Measurements from ENCODE around the gene HECA. TPM values are rescaled to one million over a fixed set of nuclear protein-coding genes. Genes with fewer than 3 reads are reported as not detected.
"Not testable (repeated sequence)": the region's sequence is repeated elsewhere in the genome, so short reads cannot be mapped to it uniquely, and the experiment has no call there.

HECA gene
- total RNA-seq, 2 experiments from 2014 or later = 39.2 to 39.9 TPM

GRCh38 chr6:139148557-139149235, 13.8 kb downstream of the HECA start:
- peaks cover 89% of the 10 kb centered on the region for H3K4me1 Mint-ChIP-seq
- DNase-seq = no peak
- H3K9me3 Mint-ChIP-seq = no peaks in the 10 kb centered on the region
- H3K27me3 Mint-ChIP-seq = no peaks in the 10 kb centered on the region
- H3K4me3 Mint-ChIP-seq = peak overlapping the region; percentile 32
- H3K36me3 Mint-ChIP-seq = peaks cover 31% of the 10 kb centered on the region
- peak overlapping the region; percentile 89 for H3K27ac Mint-ChIP-seq

- H3K27me3 Mint-ChIP-seq = no peaks in the 10 kb centered on the region
- peak overlapping the region; percentile 32 for H3K4me3 Mint-ChIP-seq
- peaks cover 29% of the 10 kb centered on the region for H3K36me3 Mint-ChIP-seq
- DNase-seq = no peak
- no peaks in the 10 kb centered on the region for H3K9me3 Mint-ChIP-seq
- peak overlapping the region; percentile 89 for H3K27ac Mint-ChIP-seq
- H3K4me1 Mint-ChIP-seq = peaks cover 89% of the 10 kb centered on the region
Measured at GRCh38 chr6:139149383-139149782, 14.5 kb downstream of the HECA start.

GRCh38 chr6:139150920-139151319, 16.0 kb downstream of the HECA start:
- H3K36me3 Mint-ChIP-seq = peaks cover 32% of the 10 kb centered on the region
- peak overlapping the region; percentile 99 for H3K27ac Mint-ChIP-seq
- H3K4me1 Mint-ChIP-seq = peaks cover 86% of the 10 kb centered on the region
- H3K9me3 Mint-ChIP-seq = no peaks in the 10 kb centered on the region
- no peak for DNase-seq
- H3K4me3 Mint-ChIP-seq = peak overlapping the region; percentile 75
- H3K27me3 Mint-ChIP-seq = no peaks in the 10 kb centered on the region

GRCh38 chr6:139151425-139152087, 16.7 kb downstream of the HECA start:
- peaks cover 36% of the 10 kb centered on the region for H3K36me3 Mint-ChIP-seq
- peak overlapping the region; percentile 99 for H3K27ac Mint-ChIP-seq
- no peaks in the 10 kb centered on the region for H3K27me3 Mint-ChIP-seq
- no peak for DNase-seq
- peak overlapping the region; percentile 75 for H3K4me3 Mint-ChIP-seq
- H3K4me1 Mint-ChIP-seq = peaks cover 85% of the 10 kb centered on the region
- H3K9me3 Mint-ChIP-seq = no peaks in the 10 kb centered on the region

GRCh38 chr6:139152088-139152891, 17.4 kb downstream of the HECA start:
- no peak for DNase-seq
- H3K4me3 Mint-ChIP-seq = peak overlapping the region; percentile 75
- H3K4me1 Mint-ChIP-seq = peaks cover 82% of the 10 kb centered on the region
- H3K36me3 Mint-ChIP-seq = peaks cover 34% of the 10 kb centered on the region
- H3K27ac Mint-ChIP-seq = peak overlapping the region; percentile 99
- no peaks in the 10 kb centered on the region for H3K27me3 Mint-ChIP-seq
- no peaks in the 10 kb centered on the region for H3K9me3 Mint-ChIP-seq

GRCh38 chr6:139152892-139153271, 18.0 kb downstream of the HECA start:
- Mint-ChIP-seq H3K9me3 (no peaks in the 10 kb centered on the region), H3K27me3 (no peaks in the 10 kb centered on the region), H3K36me3 (peaks cover 34% of the 10 kb centered on the region), H3K4me1 (peaks cover 82% of the 10 kb centered on the region), H3K4me3 (peak overlapping the region; percentile 34), H3K27ac (peak overlapping the region; percentile 99)
- DNase-seq = peak; percentile 24

GRCh38 chr6:139153855-139154254, 19.0 kb downstream of the HECA start:
- Mint-ChIP-seq H3K27ac (peak overlapping the region; percentile 88), H3K27me3 (no peaks in the 10 kb centered on the region), H3K9me3 (no peaks in the 10 kb centered on the region), H3K36me3 (peaks cover 33% of the 10 kb centered on the region), H3K4me1 (peaks cover 76% of the 10 kb centered on the region), H3K4me3 (peak overlapping the region; percentile 30)
- DNase-seq = no peak

GRCh38 chr6:139154881-139155547, 20.1 kb downstream of the HECA start:
- H3K4me1 Mint-ChIP-seq = peaks cover 75% of the 10 kb centered on the region
- no peak for DNase-seq
- peaks cover 31% of the 10 kb centered on the region for H3K36me3 Mint-ChIP-seq
- peak overlapping the region; percentile 88 for H3K27ac Mint-ChIP-seq
- no peaks in the 10 kb centered on the region for H3K27me3 Mint-ChIP-seq
- no peaks in the 10 kb centered on the region for H3K9me3 Mint-ChIP-seq
- H3K4me3 Mint-ChIP-seq = no peak overlapping the region

- Mint-ChIP-seq H3K4me3 (no peak overlapping the region), H3K27me3 (no peaks in the 10 kb centered on the region), H3K36me3 (peaks cover 34% of the 10 kb centered on the region), H3K9me3 (no peaks in the 10 kb centered on the region), H3K27ac (peak overlapping the region; percentile 85), H3K4me1 (peaks cover 77% of the 10 kb centered on the region)
- no peak for DNase-seq
Measured at GRCh38 chr6:139156102-139156501, 21.2 kb downstream of the HECA start.

- Mint-ChIP-seq H3K27ac (peak overlapping the region; percentile 85), H3K36me3 (peaks cover 34% of the 10 kb centered on the region), H3K4me3 (no peak overlapping the region), H3K4me1 (peaks cover 77% of the 10 kb centered on the region), H3K9me3 (no peaks in the 10 kb centered on the region), H3K27me3 (no peaks in the 10 kb centered on the region)
- no peak for DNase-seq
Measured at GRCh38 chr6:139156551-139156950, 21.7 kb downstream of the HECA start.

GRCh38 chr6:139157086-139157485, 22.2 kb downstream of the HECA start:
- not testable (repeated sequence) for H3K9me3 Mint-ChIP-seq, H3K27me3 Mint-ChIP-seq, DNase-seq, H3K4me3 Mint-ChIP-seq
- H3K27ac Mint-ChIP-seq = peak overlapping the region; percentile 76
- peaks cover 36% of the 10 kb centered on the region for H3K36me3 Mint-ChIP-seq
- H3K4me1 Mint-ChIP-seq = peaks cover 77% of the 10 kb centered on the region

GRCh38 chr6:139159016-139159415, 24.1 kb downstream of the HECA start:
- peaks cover 84% of the 10 kb centered on the region for H3K4me1 Mint-ChIP-seq
- no peak for DNase-seq
- no peaks in the 10 kb centered on the region for H3K27me3 Mint-ChIP-seq
- H3K9me3 Mint-ChIP-seq = no peaks in the 10 kb centered on the region
- H3K36me3 Mint-ChIP-seq = peaks cover 49% of the 10 kb centered on the region
- H3K27ac Mint-ChIP-seq = peak overlapping the region; percentile 94
- no peak overlapping the region for H3K4me3 Mint-ChIP-seq

- Mint-ChIP-seq H3K27me3 (no peaks in the 10 kb centered on the region), H3K9me3 (no peaks in the 10 kb centered on the region), H3K27ac (peak overlapping the region; percentile 94), H3K4me3 (peak overlapping the region; percentile 56), H3K4me1 (peaks cover 86% of the 10 kb centered on the region), H3K36me3 (peaks cover 57% of the 10 kb centered on the region)
- peak; percentile 56 for DNase-seq
Measured at GRCh38 chr6:139161169-139161568, 26.3 kb downstream of the HECA start.

GRCh38 chr6:139161817-139162284, 27.0 kb downstream of the HECA start:
- Mint-ChIP-seq H3K4me3 (peak overlapping the region; percentile 56), H3K27me3 (no peaks in the 10 kb centered on the region), H3K27ac (peak overlapping the region; percentile 94), H3K9me3 (no peaks in the 10 kb centered on the region), H3K4me1 (peaks cover 81% of the 10 kb centered on the region), H3K36me3 (peaks cover 56% of the 10 kb centered on the region)
- peak; percentile 70 for DNase-seq
